IMR-90 (cell line): ENCODE data around the gene TBC1D30.

Experiments
- POLR2A ChIP-seq: IDR thresholded peaks from 2 replicates; pipeline ENCODE4 v1.6.1; 2012; ENCODE audit warnings: mild to moderate bottlenecking, low read depth, low read length
- TF ChIP-seq, protein P1 (sequence below): conservative IDR thresholded peaks from 2 replicates; pipeline ENCODE4 v1.5.1; 2012; ENCODE audit warnings: mild to moderate bottlenecking, low read depth, low read length, improper control_type of control experiment

- TF ChIP-seq POLR2A, result no peak
- TF ChIP-seq, protein P1, sequence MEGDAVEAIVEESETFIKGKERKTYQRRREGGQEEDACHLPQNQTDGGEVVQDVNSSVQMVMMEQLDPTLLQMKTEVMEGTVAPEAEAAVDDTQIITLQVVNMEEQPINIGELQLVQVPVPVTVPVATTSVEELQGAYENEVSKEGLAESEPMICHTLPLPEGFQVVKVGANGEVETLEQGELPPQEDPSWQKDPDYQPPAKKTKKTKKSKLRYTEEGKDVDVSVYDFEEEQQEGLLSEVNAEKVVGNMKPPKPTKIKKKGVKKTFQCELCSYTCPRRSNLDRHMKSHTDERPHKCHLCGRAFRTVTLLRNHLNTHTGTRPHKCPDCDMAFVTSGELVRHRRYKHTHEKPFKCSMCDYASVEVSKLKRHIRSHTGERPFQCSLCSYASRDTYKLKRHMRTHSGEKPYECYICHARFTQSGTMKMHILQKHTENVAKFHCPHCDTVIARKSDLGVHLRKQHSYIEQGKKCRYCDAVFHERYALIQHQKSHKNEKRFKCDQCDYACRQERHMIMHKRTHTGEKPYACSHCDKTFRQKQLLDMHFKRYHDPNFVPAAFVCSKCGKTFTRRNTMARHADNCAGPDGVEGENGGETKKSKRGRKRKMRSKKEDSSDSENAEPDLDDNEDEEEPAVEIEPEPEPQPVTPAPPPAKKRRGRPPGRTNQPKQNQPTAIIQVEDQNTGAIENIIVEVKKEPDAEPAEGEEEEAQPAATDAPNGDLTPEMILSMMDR, result no peak
These were observed 59.7 kb downstream of the TBC1D30 start for GRCh38 chr12:64884164-64884542.
